ENCODE results near the gene CREBZF. TPM values are rescaled to one million over a fixed set of nuclear protein-coding genes. Genes with fewer than 3 reads are reported as not detected.
"Not testable (repeated sequence)": the region's sequence is repeated elsewhere in the genome, so short reads cannot be mapped to it uniquely, and the experiment has no call there.

Gene CREBZF
- polyA plus RNA-seq, 4 donors, result 70.9 to 126 (median 109) TPM

GRCh38 chr11:85627998-85628770 lies 36.7 kb downstream of the CREBZF start, which contains the start of gene TMEM126B:
TSS of gene TMEM126B (plus strand) at chr11:85628593. CDS start at chr11:85628608, 15 bp downstream.
- DNase-seq (ENCODE audit: low read depth in 4 of 4, low spot score in 3 of 4), result peak; percentile 89 to 95 (median 94)

- peak in 3 of 4 donors; percentile 14 to 47 (median 18) for DNase-seq (ENCODE audit: low read depth in 4 of 4, low spot score in 3 of 4)
Observed at GRCh38 chr11:85627332-85627997, 37.5 kb downstream of the CREBZF start, which contains the start of gene DLG2. TSS of gene DLG2 (minus strand) at chr11:85627344.

- DNase-seq (ENCODE audit: low read depth in 4 of 4, low spot score in 3 of 4), result no peak
Observed at GRCh38 chr11:85626496-85626895, 38.4 kb downstream of the CREBZF start.

- no peak for DNase-seq (ENCODE audit: low read depth in 4 of 4, low spot score in 3 of 4)
Observed at GRCh38 chr11:85620256-85620655, 44.7 kb downstream of the CREBZF start.

GRCh38 chr11:85619499-85619898 lies 45.4 kb downstream of the CREBZF start:
- DNase-seq (ENCODE audit: low read depth in 4 of 4, low spot score in 3 of 4), result no peak

GRCh38 chr11:85611643-85612042 lies 53.3 kb downstream of the CREBZF start:
- not testable (repeated sequence) for DNase-seq (ENCODE audit: low read depth in 4 of 4, low spot score in 3 of 4)

Other genes starting within 250 kb of the CREBZF start
- gene DLG2, start 37.8 kb downstream of the CREBZF start, polyA plus RNA-seq (ENCODE audit: insufficient read length in 4 of 4), result 10 to 100 TPM in 3 of 4 donors, 1 to 10 TPM in 1; 6.8 to 14.7 (median 13.2) TPM
- 10 to 100 TPM; 50.0 to 70.9 (median 64.6) TPM for gene TMEM126B, start 36.5 kb downstream of the CREBZF start, polyA plus RNA-seq (ENCODE audit: insufficient read length in 4 of 4)
- gene TMEM126A, start 17.2 kb downstream of the CREBZF start, polyA plus RNA-seq (ENCODE audit: insufficient read length in 4 of 4), result 10 to 100 TPM; 28.8 to 36.9 (median 30.9) TPM
- gene CCDC89, start 21.1 kb upstream of the CREBZF start, polyA plus RNA-seq (ENCODE audit: insufficient read length in 4 of 4), result 1 to 10 TPM; 3.0 to 3.9 (median 3.3) TPM
- gene SYTL2, start 146.0 kb upstream of the CREBZF start, polyA plus RNA-seq (ENCODE audit: insufficient read length in 4 of 4), result 10 to 100 TPM in 3 of 4 donors, 1 to 10 TPM in 1; 7.8 to 96.9 (median 77.8) TPM
- gene CCDC83, start 190.3 kb upstream of the CREBZF start, polyA plus RNA-seq (ENCODE audit: insufficient read length in 4 of 4), result not detected